HG03103 (cell line): ENCODE measurements around the gene IGSF22.

Source experiments
- ATAC-seq: cut with Tn5 transposase; IDR thresholded peaks from one replicate; pipeline ENCODE4 v1.9.1; 2021; ENCODE audit warnings: low read depth; ENCODE audit not compliant: unreplicated experiment

IGSF22 gene

GRCh38 chr11:18715476-18715875 lies 10.5 kb downstream of the IGSF22 start:
- ATAC-seq, result no peak

GRCh38 chr11:18714443-18714780 lies 11.6 kb downstream of the IGSF22 start:
- ATAC-seq, result no peak

GRCh38 chr11:18713646-18714442 lies 12.1 kb downstream of the IGSF22 start:
- no peak for ATAC-seq

GRCh38 chr11:18710545-18710944 lies 15.4 kb downstream of the IGSF22 start:
- ATAC-seq, result no peak

GRCh38 chr11:18709414-18709813 lies 16.6 kb downstream of the IGSF22 start:
- ATAC-seq, result no peak

- no peak for ATAC-seq
Measured at GRCh38 chr11:18707811-18708340, 18.1 kb downstream of the IGSF22 start.

GRCh38 chr11:18706330-18707243 lies 19.4 kb downstream of the IGSF22 start:
- ATAC-seq, result no peak

GRCh38 chr11:18705651-18706281 lies 20.2 kb downstream of the IGSF22 start:
- no peak for ATAC-seq

GRCh38 chr11:18704698-18705097 lies 21.3 kb downstream of the IGSF22 start:
- no peak for ATAC-seq

- no peak for ATAC-seq
Measured at GRCh38 chr11:18704045-18704645, 21.8 kb downstream of the IGSF22 start.

GRCh38 chr11:18703001-18703763 lies 22.8 kb downstream of the IGSF22 start:
- ATAC-seq, result no peak

GRCh38 chr11:18701614-18702216 lies 24.3 kb downstream of the IGSF22 start:
- ATAC-seq, result no peak

GRCh38 chr11:18700872-18701271 lies 25.1 kb downstream of the IGSF22 start:
- no peak for ATAC-seq

- ATAC-seq, result no peak
Measured at GRCh38 chr11:18700375-18700774, 25.6 kb downstream of the IGSF22 start.

GRCh38 chr11:18699848-18700261 lies 26.1 kb downstream of the IGSF22 start:
- ATAC-seq, result no peak

GRCh38 chr11:18699269-18699596 lies 26.8 kb downstream of the IGSF22 start:
- no peak for ATAC-seq

GRCh38 chr11:18698341-18699268 lies 27.4 kb downstream of the IGSF22 start, which contains the start of gene TMEM86A:
TSS of gene TMEM86A (plus strand) at chr11:18698779. CDS start at chr11:18698887, 108 bp downstream.
- ATAC-seq, result peak; percentile 85

GRCh38 chr11:18697576-18697975 lies 28.4 kb downstream of the IGSF22 start:
- no peak for ATAC-seq
